GM12878 (cell line): ENCODE data around the gene FAM117B. TPM values are rescaled to one million over a fixed set of nuclear protein-coding genes. Genes with fewer than 3 reads are reported as not detected.
A peak's percentile ranks its signal among the peaks of the same experiment; 100 is the strongest.

Experiments used
- ATAC-seq: fragments of 200-7000 bp; cut with Tn5 transposase; 3 replicates; pipeline ENCODE4 v1.9.1; 2020; ENCODE audit warnings: mild to moderate bottlenecking, moderate library complexity
- BruUV-seq: library from RNA; stranded (reverse); fragments of 400-500 nt; replicated peaks from 2 replicates; lab custom pipeline; 2021; lab: Mats Ljungman, UMichigan
- CTCF ChIA-PET: fragments of 300-600 bp; sonication (Branson Sonifier 250); formaldehyde crosslinking; extraction: SDS; loops from one replicate; lab custom pipeline; 2021; ENCODE audit warnings: inconsistent platforms; lab: Yijun Ruan, JAX
- POLR2A ChIA-PET: fragments of 350-600 bp; formaldehyde crosslinking; extraction: SDS; loops from one replicate; lab custom pipeline; 2021; ENCODE audit warnings: inconsistent platforms; lab: Charles Lee
- RAD21 ChIA-PET: fragments of 300-600 bp; sonication (Branson Sonifier 250); formaldehyde crosslinking; loops from one replicate; lab custom pipeline; 2023; ENCODE audit warnings: antibody characterized with exemption; ENCODE audit not compliant: unreplicated experiment; lab: Charles Lee
- SMC1A ChIA-PET: fragments of 300-600 bp; sonication (Branson Sonifier 250); formaldehyde crosslinking; loops from one replicate; lab custom pipeline; 2023; ENCODE audit not compliant: unreplicated experiment, uncharacterized antibody; lab: Charles Lee
- DNase-seq: peaks from one replicate; pipeline ENCODE4 v3.0.0-alpha.2; 2011; ENCODE audit warnings: low read depth, low spot score
- FAIRE-seq: peaks from 3 replicates; lab custom pipeline; 2011; peaks lifted over from hg19 to GRCh38; lab: Jason Lieb, UNC
- H2AFZ ChIP-seq: 2 replicates; pipeline ENCODE4 v1.6.0; 2011; ENCODE audit warnings: low read depth, low read length, control low read depth; ENCODE audit not compliant: control insufficient read depth
- H3K27ac ChIP-seq: 2 replicates; pipeline ENCODE4 v1.5.1; 2011; ENCODE audit warnings: control low read depth; ENCODE audit not compliant: control insufficient read depth, insufficient read depth
- H3K27me3 ChIP-seq, 2 experiments: replicated peaks in 1 of 2; 2 replicates each; pipeline versions ENCODE4 v1.6.0 to v1.6.1; 2011; ENCODE audit warnings: low read length in 1 of 2; ENCODE audit not compliant: control insufficient read depth in 2 of 2, insufficient read depth in 2 of 2
- H3K36me3 ChIP-seq, 2 experiments: 2 replicates each; pipeline ENCODE4 v1.5.1; 2011; ENCODE audit warnings: low read length in 1 of 2; ENCODE audit not compliant: control insufficient read depth in 2 of 2, insufficient read depth in 2 of 2
- H3K4me1 ChIP-seq: 2 replicates; pipeline ENCODE4 v1.6.1; 2011; ENCODE audit warnings: mild to moderate bottlenecking, low read length, moderate library complexity, mixed read lengths; ENCODE audit not compliant: control insufficient read depth, insufficient read depth
- H3K4me2 ChIP-seq: 2 replicates; pipeline ENCODE4 v1.6.0; 2011; ENCODE audit warnings: control low read depth; ENCODE audit not compliant: control insufficient read depth, insufficient read depth
- H3K4me3 ChIP-seq: fragments of 200-600 bp; sonication (generic); 2 replicates; pipeline ENCODE4 v1.5.1; 2016
- H3K79me2 ChIP-seq: 2 replicates; pipeline ENCODE4 v1.6.0; 2011; ENCODE audit warnings: low read length; ENCODE audit not compliant: control insufficient read depth, insufficient read depth
- H3K9ac ChIP-seq: 2 replicates; pipeline ENCODE4 v1.8.0; 2011; ENCODE audit warnings: low read length, control low read depth, mixed read lengths; ENCODE audit not compliant: control insufficient read depth, insufficient read depth
- H3K9me3 ChIP-seq: replicated peaks from 3 replicates; pipeline ENCODE4 v1.5.1; 2011; ENCODE audit warnings: mild to moderate bottlenecking, low read length; ENCODE audit not compliant: control insufficient read depth, insufficient read depth
- H4K20me1 ChIP-seq: 2 replicates; pipeline ENCODE4 v1.6.0; 2011; ENCODE audit not compliant: control insufficient read depth, insufficient read depth
- IKZF1 ChIP-seq: fragments of 450-650 bp; conservative IDR thresholded peaks from 2 replicates; pipeline ENCODE4 v1.6.1; 2017; ENCODE audit warnings: antibody characterized with exemption, mild to moderate bottlenecking
- RAD21 ChIP-seq: IDR thresholded peaks from 2 replicates; pipeline ENCODE4 v1.6.1; 2011; ENCODE audit warnings: mild to moderate bottlenecking, low read depth, low read length, moderate library complexity; ENCODE audit not compliant: insufficient read depth
- SMAD1 ChIP-seq: fragments of 450-650 bp; IDR thresholded peaks from 2 replicates; pipeline ENCODE4 v1.6.1; 2018; ENCODE audit warnings: mild to moderate bottlenecking, low read depth; ENCODE audit not compliant: partially characterized antibody
- WGBS: methylation state at CpG from one replicate; pipeline ENCODE4 v1.1.6; 2016; ENCODE audit warnings: low lambda C conversion rate; ENCODE audit not compliant: insufficient replicate concordance, insufficient coverage; ENCODE audit errors: missing lambda C conversion rate; 5-methylcytosine and 5-hydroxymethylcytosine counted together
- in situ Hi-C: fragments of 300-500 bp; cut with MboI; formaldehyde crosslinking; loops from 9 replicates; pipeline ENCODE4 v1.14.3; 2018; ENCODE audit warnings: mixed read lengths
- intact Hi-C: fragments of 100-400 bp; cut with micrococcal nuclease; formaldehyde crosslinking; loops from one replicate; pipeline ENCODE4 v1.14.2; 2022; ENCODE audit not compliant: unreplicated experiment
- polyA plus RNA-seq, 11 experiments: library from polyadenylated mRNA; depleted of rRNA in 4 of 11; unstranded in 6 of 11; stranded (reverse) in 5 of 11; fragments of >200 nt; fragmentation: Nextera tagmentation in 4 of 11; fragmentation: Illumina TruSeq in 1 of 11; extraction: Ambion mirVana in 4 of 11; extraction: Trizol in 1 of 11; gene quantifications; 1 replicate in 1 of 11; 2 replicates in 10 of 11; pipeline versions ENCODE4 v1.2.1 to v1.2.3, GENCODE V29; 2011 to 2016; ENCODE audit warnings: inconsistent platforms in 2 of 11, missing spikeins in 2 of 11, low read depth in 1 of 11
- total RNA-seq, 4 experiments: library from RNA; depleted of rRNA in 3 of 4; stranded (reverse); fragments of >200 nt in 3 of 4; fragmentation: Illumina TruSeq in 1 of 4; extraction: Trizol in 1 of 4; gene quantifications; 2 replicates each; pipeline versions ENCODE4 v1.2.1 to v1.2.3, GENCODE V29; 2013 to 2021

FAM117B gene
- total and polyA plus RNA-seq, 10 of the 15 experiments (the other 5 are each of a cell fraction or from before 2014, with no cell fraction given), result 1.6 to 7.6 (median 4.2) TPM

- BruUV-seq, result no TSS peak
- TF ChIP-seq SMAD1 (no peak), RAD21 (peak; percentile 10; the same call in 1 of the 2 replicates)
- in situ Hi-C loops, result no loop called here
Measured at GRCh38 chr2:202700075-202700901, 65.5 kb downstream of the FAM117B start.

GRCh38 chr2:202703091-202703490 is 68.3 kb downstream of the FAM117B start:
- no peak overlapping the region for H3K4me3 ChIP-seq
- BruUV-seq, result no TSS peak
- RAD21 ChIA-PET, result no interaction called here
- no peak for DNase-seq
- CTCF ChIA-PET, result interaction anchor here (0.6 kb wide), 1 partner anchor 360 kb away, joined by 3 read pairs; no protein-coding TSS in a partner anchor
- H3K79me2 ChIP-seq, result no peaks in the 10 kb centered on the region
- H2AFZ ChIP-seq, result no peak overlapping the region
- in situ Hi-C loops (no loop called here), intact Hi-C loops (no loop called here)
- no peaks in the 10 kb centered on the region for H4K20me1 ChIP-seq
- TF ChIP-seq IKZF1, result no peak
- H3K4me2 ChIP-seq, result no peak overlapping the region
- H3K9ac ChIP-seq, result no peak overlapping the region
- ATAC-seq, result no peak
- no peaks in the 10 kb centered on the region for H3K4me1 ChIP-seq
- H3K36me3 ChIP-seq, result no peaks in the 10 kb centered on the region
- no peaks in the 10 kb centered on the region for H3K27me3 ChIP-seq
- WGBS, result 0% methylated on average over 1 of the region's 1 CpG
- SMC1A ChIA-PET, result no interaction called here
- no peak for FAIRE-seq
- no peak overlapping the region for H3K27ac ChIP-seq
- POLR2A ChIA-PET, result interaction anchor here (0.6 kb wide), 1 partner anchor 74 kb away, joined by 3 read pairs; no protein-coding TSS in a partner anchor
- H3K9me3 ChIP-seq, result no peaks in the 10 kb centered on the region

More at GRCh38 chr2:202700075-202700901, 65.5 kb downstream of the FAM117B start:
- Histone ChIP-seq H4K20me1 (no peaks in the 10 kb centered on the region), H3K27me3 (no peaks in the 10 kb centered on the region), H3K4me1 (no peaks in the 10 kb centered on the region), H3K4me3 (no peak overlapping the region), H3K36me3 (no peaks in the 10 kb centered on the region; a peak in 1 of 4 replicates), H3K4me2 (no peak overlapping the region), H3K9ac (no peak overlapping the region), H3K79me2 (no peaks in the 10 kb centered on the region), H2AFZ (no peak overlapping the region), H3K27ac (no peak overlapping the region), H3K9me3 (no peaks in the 10 kb centered on the region)
- RAD21 ChIA-PET, result interaction anchor here (1.0 to 2.0 kb wide), 3 partner anchors 30 to 112 kb away, joined by 5 to 16 read pairs (median 5); partner anchors contain the start of gene FAM117B
- intact Hi-C loops, result no loop called here
- ATAC-seq (no peak), DNase-seq (no peak), FAIRE-seq (peak; percentile 35)
- WGBS, result 97% methylated on average over 4 of the region's 4 CpGs
- SMC1A ChIA-PET, result interaction anchor here (0.6 to 1.9 kb wide), 13 partner anchors 8 to 1040 kb away, joined by 3 to 16 read pairs (median 3); no protein-coding TSS in a partner anchor
- CTCF ChIA-PET, result interaction anchor here (0.7 to 2.8 kb wide), 13 partner anchors 9 to 753 kb away, joined by 3 to 23 read pairs (median 4); no protein-coding TSS in a partner anchor
- POLR2A ChIA-PET, result interaction anchor here (0.8 to 1.2 kb wide), 2 partner anchors 8 to 11 kb away, joined by 3 to 4 read pairs; no protein-coding TSS in a partner anchor
